ENCODE data around the gene PRDM2. TPM values are rescaled to one million over a fixed set of nuclear protein-coding genes. Genes with fewer than 3 reads are reported as not detected.
A peak's percentile ranks its signal among the peaks of the same experiment; 100 is the strongest.

Gene PRDM2
- polyA plus RNA-seq, 1 donor (not counting 4 experiments of a cell fraction or from before 2014, with no cell fraction given) = 13.8 TPM

DNA sequence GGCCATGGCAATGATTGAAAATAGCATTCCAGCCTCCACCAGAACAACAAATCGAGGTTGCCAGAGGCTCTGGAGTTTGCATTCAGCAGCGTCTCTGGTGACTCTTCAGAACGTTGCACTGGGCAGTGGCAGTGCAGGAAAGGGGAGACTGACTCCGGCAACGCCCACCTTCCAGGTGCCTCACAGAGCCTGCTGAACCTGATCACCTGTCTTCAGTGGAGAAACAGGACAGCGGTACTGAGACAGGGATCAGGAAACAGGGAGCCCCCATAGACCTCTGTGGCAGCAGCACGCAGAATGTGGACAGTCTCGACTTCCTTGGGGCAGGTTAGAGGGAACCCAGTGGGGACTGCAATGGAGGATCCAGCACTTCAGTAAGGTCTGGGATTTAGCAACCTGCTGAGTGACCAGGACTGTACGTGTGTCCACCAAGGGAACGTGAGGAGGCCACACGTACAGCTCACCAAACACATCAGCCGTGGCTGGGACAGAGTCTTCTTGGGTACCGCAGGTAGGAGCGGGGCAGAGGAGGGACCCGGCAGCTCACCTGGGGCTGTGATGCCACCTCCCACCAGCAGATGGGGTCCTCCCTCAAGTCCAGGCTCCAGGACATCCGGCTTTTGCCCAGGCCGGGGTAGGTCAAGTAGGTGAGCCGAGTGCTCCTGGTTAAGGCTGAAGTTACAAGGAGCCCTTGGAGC lies 128.6 kb downstream of the PRDM2 start:
- Histone ChIP-seq H2AFZ (ENCODE audit: control insufficient read depth, low read length) (no peak overlapping the region), H3K4me3 (ENCODE audit: control insufficient read depth in 2 of 3, extremely low read depth in 1 of 3, insufficient read depth in 2 of 3, low read depth in 1 of 3, low read length in 3 of 3) (no peak overlapping the region)
- dilution Hi-C loops (cut with MboI; ENCODE audit: extremely low pct_ligation_motif_present, low sequenced_read_pairs) = no loop called here

DNA sequence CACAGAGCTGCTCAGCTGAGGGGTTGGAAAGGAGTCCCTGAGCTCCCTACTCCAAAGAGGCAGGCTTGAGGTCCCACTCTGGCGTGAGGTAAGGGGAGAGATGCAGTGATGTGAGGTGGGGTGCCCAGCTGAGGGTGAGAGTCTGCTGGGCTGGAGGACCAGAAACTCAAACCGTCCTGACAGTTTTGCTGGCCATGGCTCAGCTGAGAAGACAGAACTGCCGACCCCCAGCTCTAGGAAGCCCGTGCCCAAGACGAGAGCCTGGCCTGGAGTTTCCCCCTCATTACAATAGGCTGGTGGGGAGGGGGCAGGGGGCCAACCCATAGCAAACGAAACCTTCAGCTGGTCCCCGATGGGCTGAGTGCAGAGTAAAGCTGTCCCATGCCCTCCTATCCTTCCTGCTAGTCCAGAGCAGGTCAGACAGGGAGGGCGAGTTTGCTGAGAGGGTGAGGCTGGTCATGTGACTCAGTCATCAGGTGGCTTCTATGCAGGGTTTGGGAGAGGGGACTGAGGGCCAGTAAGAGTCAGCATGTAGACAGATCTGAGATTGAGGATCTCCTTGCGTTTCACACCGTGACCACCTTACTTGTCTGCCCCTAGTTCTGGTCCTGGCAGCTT lies 129.3 kb downstream of the PRDM2 start:
- no peak for DNase-seq (ENCODE audit: low read depth, low spot score)
- dilution Hi-C loops (cut with MboI; ENCODE audit: extremely low pct_ligation_motif_present, low sequenced_read_pairs) = no loop called here
- Histone ChIP-seq H3K27me3 (ENCODE audit: control insufficient read depth, extremely low read depth, insufficient read depth, low read length) (no peaks in the 10 kb centered on the region), H3K9me1 (ENCODE audit: control insufficient read depth, extremely low read depth, insufficient read depth, low read length) (no peaks in the 10 kb centered on the region), H3K4me3 (ENCODE audit: control insufficient read depth in 2 of 3, extremely low read depth in 1 of 3, insufficient read depth in 2 of 3, low read depth in 1 of 3, low read length in 3 of 3) (no peak overlapping the region), H3K36me3 (ENCODE audit: control insufficient read depth in 2 of 2, extremely low read depth in 1 of 2, insufficient read depth in 2 of 2, low read length in 2 of 2) (no peaks in the 10 kb centered on the region), H3K4me2 (ENCODE audit: control insufficient read depth, extremely low read depth, insufficient read depth, low read depth, low read length) (no peak overlapping the region), H3K79me2 (ENCODE audit: control insufficient read depth, insufficient read depth, low read length) (no peaks in the 10 kb centered on the region), H3K9ac (ENCODE audit: control insufficient read depth, extremely low read depth, insufficient read depth, low read length) (no peak overlapping the region), H3K9me3 (ENCODE audit: control insufficient read depth, low read depth, low read length) (no peaks in the 10 kb centered on the region), H2AFZ (ENCODE audit: control insufficient read depth, low read length) (no peak overlapping the region), H3K4me1 (ENCODE audit: control insufficient read depth, extremely low read depth, insufficient read depth, low read length) (peaks cover 5% of the 10 kb centered on the region), H4K20me1 (ENCODE audit: control insufficient read depth, extremely low read depth, insufficient read depth, low read length) (no peaks in the 10 kb centered on the region), H3K27ac (ENCODE audit: control insufficient read depth, insufficient read depth, low read length) (no peak overlapping the region)
- no peak for FAIRE-seq
- no peak for TF ChIP-seq EZH2 (IDR thresholded peaks at IDR 0.05; ENCODE audit: low read length)
- TF ChIP-seq, protein P1, sequence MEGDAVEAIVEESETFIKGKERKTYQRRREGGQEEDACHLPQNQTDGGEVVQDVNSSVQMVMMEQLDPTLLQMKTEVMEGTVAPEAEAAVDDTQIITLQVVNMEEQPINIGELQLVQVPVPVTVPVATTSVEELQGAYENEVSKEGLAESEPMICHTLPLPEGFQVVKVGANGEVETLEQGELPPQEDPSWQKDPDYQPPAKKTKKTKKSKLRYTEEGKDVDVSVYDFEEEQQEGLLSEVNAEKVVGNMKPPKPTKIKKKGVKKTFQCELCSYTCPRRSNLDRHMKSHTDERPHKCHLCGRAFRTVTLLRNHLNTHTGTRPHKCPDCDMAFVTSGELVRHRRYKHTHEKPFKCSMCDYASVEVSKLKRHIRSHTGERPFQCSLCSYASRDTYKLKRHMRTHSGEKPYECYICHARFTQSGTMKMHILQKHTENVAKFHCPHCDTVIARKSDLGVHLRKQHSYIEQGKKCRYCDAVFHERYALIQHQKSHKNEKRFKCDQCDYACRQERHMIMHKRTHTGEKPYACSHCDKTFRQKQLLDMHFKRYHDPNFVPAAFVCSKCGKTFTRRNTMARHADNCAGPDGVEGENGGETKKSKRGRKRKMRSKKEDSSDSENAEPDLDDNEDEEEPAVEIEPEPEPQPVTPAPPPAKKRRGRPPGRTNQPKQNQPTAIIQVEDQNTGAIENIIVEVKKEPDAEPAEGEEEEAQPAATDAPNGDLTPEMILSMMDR (optimal IDR thresholded peaks at IDR 0.05 in 1 of 3, IDR thresholded peaks at IDR 0.05 in 1 of 3, conservative IDR thresholded peaks at IDR 0.05 in 1 of 3; ENCODE audit: extremely low read depth in 1 of 3, insufficient read depth in 2 of 3, low read length in 3 of 3) = no peak

More for the DNA sequence above, 128.6 kb downstream of the PRDM2 start:
- no peak for TF ChIP-seq EZH2 (IDR thresholded peaks at IDR 0.05; ENCODE audit: low read length)
- TF ChIP-seq, protein P1 (optimal IDR thresholded peaks at IDR 0.05 in 1 of 3, IDR thresholded peaks at IDR 0.05 in 1 of 3, conservative IDR thresholded peaks at IDR 0.05 in 1 of 3; ENCODE audit: extremely low read depth in 1 of 3, insufficient read depth in 2 of 3, low read length in 3 of 3) = peak; percentile 59 to 86 (median 77)
- no peaks in the 10 kb centered on the region for H3K27me3 ChIP-seq (ENCODE audit: control insufficient read depth, extremely low read depth, insufficient read depth, low read length)
- FAIRE-seq (no peak), DNase-seq (ENCODE audit: low read depth, low spot score) (no peak)
- no peaks in the 10 kb centered on the region for H3K36me3 ChIP-seq (ENCODE audit: control insufficient read depth in 2 of 2, extremely low read depth in 1 of 2, insufficient read depth in 2 of 2, low read length in 2 of 2)
- H3K79me2 ChIP-seq (ENCODE audit: control insufficient read depth, insufficient read depth, low read length) = no peaks in the 10 kb centered on the region
- H3K27ac ChIP-seq (ENCODE audit: control insufficient read depth, insufficient read depth, low read length) = no peak overlapping the region
- H3K9ac ChIP-seq (ENCODE audit: control insufficient read depth, extremely low read depth, insufficient read depth, low read length) = no peak overlapping the region
- H3K9me3 ChIP-seq (ENCODE audit: control insufficient read depth, low read depth, low read length) = no peaks in the 10 kb centered on the region
- H3K4me1 ChIP-seq (ENCODE audit: control insufficient read depth, extremely low read depth, insufficient read depth, low read length) = peaks cover 5% of the 10 kb centered on the region
- H4K20me1 ChIP-seq (ENCODE audit: control insufficient read depth, extremely low read depth, insufficient read depth, low read length) = no peaks in the 10 kb centered on the region
- H3K4me2 ChIP-seq (ENCODE audit: control insufficient read depth, extremely low read depth, insufficient read depth, low read depth, low read length) = no peak overlapping the region
- H3K9me1 ChIP-seq (ENCODE audit: control insufficient read depth, extremely low read depth, insufficient read depth, low read length) = no peaks in the 10 kb centered on the region

All from keratinocyte (primary cell).